Omental fat pad (tissue), 4 donors: ENCODE measurements around the gene SLC5A5. TPM values are rescaled to one million over a fixed set of nuclear protein-coding genes. Genes with fewer than 3 reads are reported as not detected.

Experiments
- ATAC-seq: fragments of 150-250 bp; one replicate; pipeline ENCODE4 v1.9.1; 2016; ENCODE audit warnings: mild to moderate bottlenecking, moderate library complexity; ENCODE audit not compliant: low FRiP score
- DNase-seq: peaks from one replicate; pipeline ENCODE4 v3.0.0-alpha.2; 2019; ENCODE audit warnings: low spot score
- small RNA-seq: library from RNA; depleted of rRNA; stranded (forward); fragments of <200 nt; gene quantifications from one replicate; pipeline ENCODE3, GENCODE V24; 2016
- total RNA-seq, 4 donors: library from RNA; depleted of rRNA; stranded (reverse); fragments of >200 nt; gene quantifications; one replicate each; pipeline ENCODE4 v1.1.0, GENCODE V29; 2016
- TF ChIP-seq, protein P1 (sequence below), 3 donors: fragments of 450-650 bp; IDR thresholded peaks; one replicate each; pipeline ENCODE4 v1.5.1; 2016 to 2017; ENCODE audit warnings: antibody characterized with exemption in 3 of 3, mild to moderate bottlenecking in 3 of 3, moderate library complexity in 2 of 3

The SLC5A5 gene
- total RNA-seq, 4 donors from 2014 or later, result 0.09 TPM; not detected in 3

DNA sequence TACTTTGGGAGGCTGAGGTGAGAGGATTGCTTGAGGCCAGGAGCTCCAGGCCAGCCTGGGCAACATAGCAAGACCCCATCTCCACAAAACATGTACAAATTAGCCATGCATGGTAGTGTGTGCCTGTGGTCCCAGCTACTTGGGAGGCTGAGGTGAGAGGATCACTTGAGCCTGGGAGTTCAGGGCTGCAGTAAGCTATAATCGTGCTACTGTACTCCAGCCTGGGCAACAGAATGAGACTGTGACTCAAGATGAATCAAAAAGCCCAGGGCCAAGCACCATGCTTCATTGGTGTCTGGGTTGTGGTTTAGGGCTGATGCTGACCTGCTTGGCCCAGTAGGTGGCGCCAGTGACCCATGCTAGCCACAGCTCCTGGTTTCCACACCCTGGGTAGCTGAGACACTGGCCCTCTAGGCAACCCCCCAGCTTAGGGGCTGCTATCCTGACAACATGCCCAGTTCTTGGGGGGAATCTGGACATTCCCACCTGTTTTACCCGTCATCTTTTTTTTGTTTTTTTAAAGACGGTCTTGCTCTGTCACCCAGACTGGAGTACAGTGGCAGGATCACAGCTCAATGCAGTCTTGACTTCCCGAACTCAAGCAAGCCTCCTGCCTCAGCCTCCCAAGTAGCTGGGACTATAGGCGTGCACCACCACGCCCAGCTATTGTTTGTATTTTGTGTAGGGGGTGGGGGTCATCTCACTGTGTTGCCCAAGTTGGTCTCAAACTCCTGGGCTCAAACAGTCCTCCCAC, 66.5 kb downstream of the SLC5A5 start:
- peak; percentile 86 for ATAC-seq
- peak; percentile 73 for DNase-seq
- TF ChIP-seq, protein P1, sequence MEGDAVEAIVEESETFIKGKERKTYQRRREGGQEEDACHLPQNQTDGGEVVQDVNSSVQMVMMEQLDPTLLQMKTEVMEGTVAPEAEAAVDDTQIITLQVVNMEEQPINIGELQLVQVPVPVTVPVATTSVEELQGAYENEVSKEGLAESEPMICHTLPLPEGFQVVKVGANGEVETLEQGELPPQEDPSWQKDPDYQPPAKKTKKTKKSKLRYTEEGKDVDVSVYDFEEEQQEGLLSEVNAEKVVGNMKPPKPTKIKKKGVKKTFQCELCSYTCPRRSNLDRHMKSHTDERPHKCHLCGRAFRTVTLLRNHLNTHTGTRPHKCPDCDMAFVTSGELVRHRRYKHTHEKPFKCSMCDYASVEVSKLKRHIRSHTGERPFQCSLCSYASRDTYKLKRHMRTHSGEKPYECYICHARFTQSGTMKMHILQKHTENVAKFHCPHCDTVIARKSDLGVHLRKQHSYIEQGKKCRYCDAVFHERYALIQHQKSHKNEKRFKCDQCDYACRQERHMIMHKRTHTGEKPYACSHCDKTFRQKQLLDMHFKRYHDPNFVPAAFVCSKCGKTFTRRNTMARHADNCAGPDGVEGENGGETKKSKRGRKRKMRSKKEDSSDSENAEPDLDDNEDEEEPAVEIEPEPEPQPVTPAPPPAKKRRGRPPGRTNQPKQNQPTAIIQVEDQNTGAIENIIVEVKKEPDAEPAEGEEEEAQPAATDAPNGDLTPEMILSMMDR (IDR thresholded peaks at IDR 0.05), result peak in 2 of 3 donors; percentile 57 to 94

DNA sequence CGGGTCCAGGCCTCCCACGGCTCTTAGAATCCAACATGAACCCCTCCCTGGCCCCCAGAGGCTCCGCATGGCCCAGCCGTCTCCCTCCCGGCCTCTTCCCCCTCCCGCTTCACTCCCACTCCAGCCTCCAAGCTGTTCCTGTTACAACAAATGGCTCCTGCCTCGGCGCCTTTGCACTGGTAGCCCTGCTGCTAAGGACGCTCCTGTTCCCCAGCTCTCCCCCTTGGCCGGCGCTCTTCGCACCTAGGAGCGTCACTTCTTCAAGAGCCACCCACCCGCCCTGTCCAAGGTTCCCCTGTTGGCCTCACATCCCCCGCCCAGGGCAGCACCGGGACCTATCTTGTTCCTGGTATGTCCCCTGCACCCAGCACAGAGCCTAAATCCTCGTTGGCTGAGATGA, 70.4 kb downstream of the SLC5A5 start:
- TF ChIP-seq, protein P1 (IDR thresholded peaks at IDR 0.05), result no peak
- DNase-seq (no peak), ATAC-seq (no peak)

DNA sequence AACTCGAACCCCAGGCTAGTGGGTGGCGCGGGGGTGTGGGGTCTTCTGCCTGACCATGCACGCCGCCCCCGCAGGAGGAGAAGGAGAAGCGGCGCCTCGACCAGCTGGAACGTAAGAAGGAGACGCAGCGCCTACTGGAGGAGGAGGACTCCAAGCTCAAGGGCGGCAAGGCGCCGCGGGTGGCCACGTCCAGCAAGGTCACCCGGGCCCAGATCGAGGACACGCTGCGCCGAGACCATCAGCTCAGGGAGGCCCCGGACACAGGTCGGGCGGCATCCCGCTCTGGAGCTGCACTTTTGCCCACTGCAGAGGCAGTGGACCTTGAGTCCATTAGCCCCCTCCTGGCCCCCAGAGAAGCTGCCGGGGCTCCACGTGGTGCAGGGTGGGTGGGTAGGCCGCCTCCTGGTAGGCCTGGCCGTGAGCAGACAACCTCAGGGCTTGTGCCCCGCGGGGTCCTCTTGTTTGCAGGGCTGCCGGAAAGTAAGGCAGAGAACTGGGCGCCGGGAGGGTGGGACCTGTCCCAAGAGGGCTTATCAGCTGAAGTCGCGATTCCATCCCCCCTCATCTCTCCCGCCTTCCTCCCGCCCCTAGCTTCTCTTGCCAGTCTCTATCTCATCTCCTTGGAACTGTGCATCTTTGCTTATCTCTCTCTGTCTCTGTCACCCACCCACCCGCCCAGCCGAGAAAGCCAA, 71.0 kb downstream of the SLC5A5 start:
- DNase-seq, result no peak
- no peak for ATAC-seq
- TF ChIP-seq, protein P1 (IDR thresholded peaks at IDR 0.05), result no peak

GRCh38 chr19:17943274-17944221, 71.8 kb downstream of the SLC5A5 start:
- DNase-seq (no peak), ATAC-seq (no peak)
- TF ChIP-seq, protein P1 (IDR thresholded peaks at IDR 0.05), result no peak

DNA sequence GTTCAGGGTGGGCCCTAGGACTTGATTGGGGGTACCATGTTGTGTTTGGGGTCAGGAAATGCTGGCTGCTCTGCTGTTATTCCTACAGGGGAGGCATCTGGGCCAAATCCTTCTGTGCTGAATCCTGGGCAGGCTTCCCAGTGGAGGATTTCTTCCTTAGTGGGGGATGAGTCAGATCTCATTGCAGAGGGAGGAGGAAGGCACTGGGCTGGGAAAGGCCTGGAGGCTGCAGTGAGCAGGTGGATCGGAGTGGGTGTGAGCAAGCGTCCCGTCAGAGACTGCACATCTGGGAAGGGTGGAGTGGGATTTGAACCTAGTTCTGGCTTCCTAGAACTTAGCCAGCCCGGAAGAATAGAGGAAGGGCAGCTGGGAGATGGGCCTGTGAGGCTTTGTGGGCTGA, 72.6 kb downstream of the SLC5A5 start:
- TF ChIP-seq, protein P1 (IDR thresholded peaks at IDR 0.05), result no peak
- ATAC-seq, result peak; percentile 67
- no peak for DNase-seq

Small RNA genes lying within 50 kb of the gene (small RNA-seq; reads per million reads assigned to genes)
- not detected for gene SNORA68

Other genes with a start within 250 kb of the SLC5A5 start
- gene UNC13A, start 183.6 kb upstream of the SLC5A5 start, total RNA-seq, result under 1 TPM; 0.09 to 0.24 (median 0.14) TPM
- gene MAP1S, start 152.5 kb upstream of the SLC5A5 start, total RNA-seq, result 10 to 100 TPM; 19.4 to 35.9 (median 23.8) TPM
- gene FCHO1, start 120.5 kb upstream of the SLC5A5 start, total RNA-seq, result 1 to 10 TPM; 3.1 to 7.4 (median 4.9) TPM
- under 1 TPM in 2 of 4 donors, not detected in 2; 0.19 to 0.32 TPM for gene B3GNT3, start 76.8 kb upstream of the SLC5A5 start, total RNA-seq
- 1 to 10 TPM in 1 of 4 donors, not detected in 3; 2.7 TPM for gene INSL3, start 50.4 kb upstream of the SLC5A5 start, total RNA-seq
- gene JAK3, start 24.0 kb upstream of the SLC5A5 start, total RNA-seq, result 10 to 100 TPM in 2 of 4 donors, 1 to 10 TPM in 2; 2.3 to 25.1 (median 13.4) TPM
- gene RPL18A, start 12.0 kb upstream of the SLC5A5 start, total RNA-seq, result 1,000 to 10,000 TPM; 1,225 to 1,599 (median 1,335) TPM
- gene CCDC124, start 61.1 kb downstream of the SLC5A5 start, total RNA-seq, result 10 to 100 TPM; 34.7 to 73.4 (median 49.5) TPM
- gene KCNN1, start 95.2 kb downstream of the SLC5A5 start, total RNA-seq, result 1 to 10 TPM in 1 of 4 donors, under 1 TPM in 2, not detected in 1; 0.12 to 1.0 (median 0.88) TPM
- gene ARRDC2, start 136.2 kb downstream of the SLC5A5 start, total RNA-seq, result 100 to 1,000 TPM in 1 of 4 donors, 10 to 100 TPM in 3; 16.0 to 117 (median 30.3) TPM
- gene IL12RB1, start 215.0 kb downstream of the SLC5A5 start, total RNA-seq, result 1 to 10 TPM; 1.1 to 4.4 (median 1.6) TPM
- 10 to 100 TPM in 2 of 4 donors, 1 to 10 TPM in 2; 4.5 to 14.8 (median 8.9) TPM for gene MAST3, start 225.8 kb downstream of the SLC5A5 start, total RNA-seq